DOHH2 (cell line): ENCODE measurements around the gene GET4.
"Not testable (repeated sequence)": the region's sequence is repeated elsewhere in the genome, so short reads cannot be mapped to it uniquely, and the experiment has no call there.

Source experiments
- H3F3A ChIP-seq: fragments of 200-600 bp; sonication (generic), shearing (Covaris generic); 2 replicates; pipeline ENCODE4 v1.6.0; 2016; ENCODE audit warnings: antibody characterized with exemption, mild to moderate bottlenecking; ENCODE audit not compliant: control insufficient read depth, insufficient read depth
- H3K27ac ChIP-seq: fragments of 200-600 bp; sonication (generic); 2 replicates; pipeline ENCODE4 v1.5.1; 2014; ENCODE audit warnings: low read depth, mild to moderate bottlenecking, low read length, moderate library complexity
- H3K27me3 ChIP-seq: fragments of 200-600 bp; sonication (generic); 2 replicates; pipeline ENCODE4 v1.6.1; 2014; ENCODE audit warnings: mild to moderate bottlenecking, low read length, mixed read lengths; ENCODE audit not compliant: control insufficient read depth
- H3K36me3 ChIP-seq: fragments of 200-600 bp; sonication (generic); 2 replicates; pipeline ENCODE4 v1.6.1; 2014; ENCODE audit warnings: mild to moderate bottlenecking, low read length, moderate library complexity, mixed read lengths; ENCODE audit not compliant: control insufficient read depth
- H3K4me1 ChIP-seq: fragments of 200-600 bp; sonication (generic); 2 replicates; pipeline ENCODE4 v1.6.1; 2014; ENCODE audit warnings: mild to moderate bottlenecking, low read length, mixed read lengths; ENCODE audit not compliant: control insufficient read depth
- H3K4me2 ChIP-seq: fragments of 200-600 bp; sonication (generic); 2 replicates; pipeline ENCODE4 v1.6.0; 2014; ENCODE audit warnings: mild to moderate bottlenecking, low read length, moderate library complexity
- H3K4me3 ChIP-seq: fragments of 200-600 bp; sonication (generic); 2 replicates; pipeline ENCODE4 v1.5.1; 2014; ENCODE audit warnings: mild to moderate bottlenecking, low read length, mixed read lengths
- H3K79me2 ChIP-seq: fragments of 200-600 bp; sonication (generic); 2 replicates; pipeline ENCODE4 v1.6.1; 2014; ENCODE audit warnings: mild to moderate bottlenecking, low read length, mixed read lengths; ENCODE audit not compliant: control insufficient read depth
- H3K9me2 ChIP-seq: fragments of 200-600 bp; sonication (generic); replicated peaks from 2 replicates; pipeline ENCODE4 v1.6.1; 2014; ENCODE audit warnings: mild to moderate bottlenecking, low read length, mixed read lengths; ENCODE audit not compliant: control insufficient read depth
- H3K9me3 ChIP-seq: fragments of 200-600 bp; sonication (generic); 2 replicates; pipeline ENCODE4 v1.6.1; 2014; ENCODE audit warnings: antibody characterized with exemption, low read length, mixed read lengths; ENCODE audit not compliant: control insufficient read depth, insufficient read depth
- H4K20me1 ChIP-seq: fragments of 200-600 bp; sonication (generic); 2 replicates; pipeline ENCODE4 v1.6.0; 2014; ENCODE audit warnings: low read depth, mild to moderate bottlenecking, antibody characterized with exemption, low read length, moderate library complexity; ENCODE audit not compliant: control insufficient read depth, insufficient read depth
- EZH2phosphoT487 ChIP-seq: fragments of 200-600 bp; sonication (generic); IDR thresholded peaks from 2 replicates; pipeline ENCODE4 v1.6.1; 2017; ENCODE audit warnings: borderline replicate concordance, mild to moderate bottlenecking, antibody characterized with exemption, low read length, moderate library complexity, mixed read lengths
- TF ChIP-seq, protein P1 (sequence below): fragments of 200-600 bp; sonication (generic); IDR thresholded peaks from one replicate; pipeline ENCODE4 v1.5.1; 2014; ENCODE audit warnings: antibody characterized with exemption, mild to moderate bottlenecking, low read depth, low read length; ENCODE audit not compliant: poor library complexity, severe bottlenecking

The GET4 gene

DNA sequence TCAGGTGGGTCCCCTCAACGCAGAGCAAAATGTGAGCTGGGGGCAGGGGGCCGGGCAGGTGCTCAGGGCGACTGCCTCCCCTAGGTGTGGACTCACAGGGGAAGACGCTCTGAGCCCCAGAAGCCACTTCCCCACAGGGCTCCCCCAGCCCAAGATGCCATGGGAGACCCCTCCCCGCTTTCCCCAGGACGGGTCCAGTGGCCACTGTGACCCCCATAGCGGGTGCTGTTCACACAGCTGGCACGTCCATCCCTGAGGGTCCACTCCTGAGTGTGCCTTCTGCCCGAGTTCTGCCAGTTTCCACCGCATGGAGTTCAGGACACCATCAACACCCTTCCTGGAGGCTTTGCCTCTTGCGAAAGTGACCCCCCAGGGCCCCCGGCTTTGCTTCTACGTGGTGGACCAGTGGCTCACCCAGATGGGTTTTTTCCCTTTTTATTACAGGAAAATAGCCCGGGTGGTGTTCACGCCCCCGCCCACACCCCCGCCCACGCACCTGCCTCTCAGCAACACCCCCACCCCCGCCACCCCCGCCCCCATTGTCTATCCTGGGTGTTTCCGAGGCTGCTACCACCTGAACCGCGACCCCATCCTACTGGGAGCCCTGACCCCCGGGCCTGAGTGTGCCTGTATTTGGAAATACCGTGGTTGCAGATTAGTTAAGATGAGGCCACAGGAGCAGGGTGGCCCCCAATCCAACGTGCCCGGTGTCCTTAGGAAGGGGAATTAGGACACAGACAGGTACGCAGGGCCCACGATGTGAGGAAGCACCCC is 46.2 kb downstream of the GET4 start:
- Histone ChIP-seq H3K9me2 (no peaks in the 10 kb centered on the region), H3K79me2 (no peaks in the 10 kb centered on the region), H3K36me3 (no peaks in the 10 kb centered on the region), H3F3A (no peaks in the 10 kb centered on the region; the same call in 1 of the 2 replicates), H3K4me3 (peak overlapping the region; percentile 64), H3K27ac (no peak overlapping the region), H3K9me3 (no peaks in the 10 kb centered on the region), H3K4me1 (peaks cover 28% of the 10 kb centered on the region), H3K27me3 (peaks cover 66% of the 10 kb centered on the region), H3K4me2 (peak overlapping the region; percentile 85), H4K20me1 (no peaks in the 10 kb centered on the region)
- no peak for TF ChIP-seq EZH2phosphoT487
- TF ChIP-seq, protein P1, sequence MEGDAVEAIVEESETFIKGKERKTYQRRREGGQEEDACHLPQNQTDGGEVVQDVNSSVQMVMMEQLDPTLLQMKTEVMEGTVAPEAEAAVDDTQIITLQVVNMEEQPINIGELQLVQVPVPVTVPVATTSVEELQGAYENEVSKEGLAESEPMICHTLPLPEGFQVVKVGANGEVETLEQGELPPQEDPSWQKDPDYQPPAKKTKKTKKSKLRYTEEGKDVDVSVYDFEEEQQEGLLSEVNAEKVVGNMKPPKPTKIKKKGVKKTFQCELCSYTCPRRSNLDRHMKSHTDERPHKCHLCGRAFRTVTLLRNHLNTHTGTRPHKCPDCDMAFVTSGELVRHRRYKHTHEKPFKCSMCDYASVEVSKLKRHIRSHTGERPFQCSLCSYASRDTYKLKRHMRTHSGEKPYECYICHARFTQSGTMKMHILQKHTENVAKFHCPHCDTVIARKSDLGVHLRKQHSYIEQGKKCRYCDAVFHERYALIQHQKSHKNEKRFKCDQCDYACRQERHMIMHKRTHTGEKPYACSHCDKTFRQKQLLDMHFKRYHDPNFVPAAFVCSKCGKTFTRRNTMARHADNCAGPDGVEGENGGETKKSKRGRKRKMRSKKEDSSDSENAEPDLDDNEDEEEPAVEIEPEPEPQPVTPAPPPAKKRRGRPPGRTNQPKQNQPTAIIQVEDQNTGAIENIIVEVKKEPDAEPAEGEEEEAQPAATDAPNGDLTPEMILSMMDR, result no peak

DNA sequence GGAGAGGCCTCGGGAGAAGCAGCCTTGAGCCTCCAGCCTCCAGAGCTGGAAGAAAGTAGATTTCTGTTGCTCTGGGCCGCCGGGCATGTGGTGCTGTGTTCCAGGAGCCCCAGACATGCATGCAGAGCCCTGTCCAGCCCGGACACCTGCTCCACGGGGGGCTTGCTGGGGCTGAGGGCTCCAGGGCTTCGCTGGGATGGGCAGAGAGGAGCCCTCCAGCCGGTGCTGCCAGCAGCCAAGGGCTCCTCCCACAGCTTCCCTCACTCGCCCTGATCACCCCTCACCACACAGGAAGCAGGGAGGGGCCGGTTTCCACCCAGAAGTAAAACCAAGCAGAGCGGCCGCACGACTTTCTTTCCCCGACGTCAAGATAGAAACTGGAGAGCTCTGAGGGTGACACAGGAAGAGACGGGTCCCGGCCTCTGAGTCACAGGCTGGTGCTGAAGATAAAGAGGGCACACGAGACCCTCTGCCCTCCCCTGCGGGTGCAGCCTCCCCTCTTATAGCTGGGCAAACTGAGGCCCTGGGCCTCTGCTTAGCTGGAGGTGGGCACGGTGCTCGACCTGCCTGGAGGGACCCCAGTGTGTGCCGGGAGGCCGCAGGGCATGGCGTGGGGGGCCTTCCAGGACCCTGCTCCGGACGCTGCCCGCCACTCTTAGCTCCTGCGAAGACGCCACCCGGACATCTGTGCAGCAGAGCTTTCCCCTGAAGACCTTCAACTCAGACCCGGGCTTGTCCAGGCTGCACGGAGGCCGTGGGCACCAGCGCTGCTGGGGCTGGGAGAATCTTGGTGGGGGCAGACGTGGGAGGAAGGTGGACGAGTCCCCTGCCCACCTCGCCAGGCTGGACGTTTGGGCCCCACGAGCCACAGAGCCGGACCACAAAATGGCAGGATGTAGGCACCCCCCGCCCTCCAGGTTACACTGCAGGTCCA is 47.0 kb downstream of the GET4 start:
- Histone ChIP-seq H3K36me3 (no peaks in the 10 kb centered on the region), H3K9me3 (no peaks in the 10 kb centered on the region), H3K9me2 (no peaks in the 10 kb centered on the region), H3K4me3 (peak overlapping the region; percentile 64), H3F3A (no peaks in the 10 kb centered on the region; the same call in 1 of the 2 replicates), H4K20me1 (no peaks in the 10 kb centered on the region), H3K4me2 (peak overlapping the region; percentile 85), H3K79me2 (no peaks in the 10 kb centered on the region), H3K27ac (peak overlapping the region; percentile 14; the same call in 1 of the 2 replicates), H3K27me3 (peaks cover 72% of the 10 kb centered on the region), H3K4me1 (peaks cover 28% of the 10 kb centered on the region)
- TF ChIP-seq, protein P1, result no peak
- TF ChIP-seq EZH2phosphoT487, result no peak

DNA sequence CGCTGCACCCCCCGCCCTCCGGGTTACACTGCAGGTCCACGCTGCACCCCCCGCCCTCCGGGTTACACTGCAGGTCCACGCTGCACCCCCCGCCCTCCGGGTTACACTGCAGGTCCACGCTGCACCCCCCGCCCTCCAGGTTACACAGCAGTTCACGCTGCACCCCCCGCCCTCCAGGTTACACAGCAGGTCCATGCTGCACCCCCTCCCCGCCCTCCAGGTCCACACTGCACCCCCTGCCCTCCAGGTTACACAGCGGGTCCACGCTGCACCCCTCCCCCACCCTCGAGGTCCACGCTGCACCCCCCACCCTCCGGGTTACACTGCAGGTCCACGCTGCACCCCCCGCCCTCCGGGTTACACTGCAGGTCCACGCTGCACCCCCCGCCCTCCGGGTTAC is 47.7 kb downstream of the GET4 start:
- H3K4me3 ChIP-seq, H3F3A ChIP-seq, H3K9me3 ChIP-seq, H4K20me1 ChIP-seq, H3K9me2 ChIP-seq, H3K36me3 ChIP-seq, H3K79me2 ChIP-seq, H3K27ac ChIP-seq: not testable (repeated sequence)
- Histone ChIP-seq H3K27me3 (peaks cover 74% of the 10 kb centered on the region), H3K4me2 (peak overlapping the region; percentile 85), H3K4me1 (peaks cover 28% of the 10 kb centered on the region)
